ENCODE measurements around the gene FLNC.

- no peak for TF ChIP-seq POLR2A (IDR thresholded peaks at IDR 0.05)
- TF ChIP-seq, protein P1, sequence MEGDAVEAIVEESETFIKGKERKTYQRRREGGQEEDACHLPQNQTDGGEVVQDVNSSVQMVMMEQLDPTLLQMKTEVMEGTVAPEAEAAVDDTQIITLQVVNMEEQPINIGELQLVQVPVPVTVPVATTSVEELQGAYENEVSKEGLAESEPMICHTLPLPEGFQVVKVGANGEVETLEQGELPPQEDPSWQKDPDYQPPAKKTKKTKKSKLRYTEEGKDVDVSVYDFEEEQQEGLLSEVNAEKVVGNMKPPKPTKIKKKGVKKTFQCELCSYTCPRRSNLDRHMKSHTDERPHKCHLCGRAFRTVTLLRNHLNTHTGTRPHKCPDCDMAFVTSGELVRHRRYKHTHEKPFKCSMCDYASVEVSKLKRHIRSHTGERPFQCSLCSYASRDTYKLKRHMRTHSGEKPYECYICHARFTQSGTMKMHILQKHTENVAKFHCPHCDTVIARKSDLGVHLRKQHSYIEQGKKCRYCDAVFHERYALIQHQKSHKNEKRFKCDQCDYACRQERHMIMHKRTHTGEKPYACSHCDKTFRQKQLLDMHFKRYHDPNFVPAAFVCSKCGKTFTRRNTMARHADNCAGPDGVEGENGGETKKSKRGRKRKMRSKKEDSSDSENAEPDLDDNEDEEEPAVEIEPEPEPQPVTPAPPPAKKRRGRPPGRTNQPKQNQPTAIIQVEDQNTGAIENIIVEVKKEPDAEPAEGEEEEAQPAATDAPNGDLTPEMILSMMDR (IDR thresholded peaks at IDR 0.05): no peak
Measured at GRCh38 chr7:128830231-128831177, at the start of gene FLNC.
